GM23248 (cell line): ENCODE results near the gene ANKRD30B.

Source experiments
- EZH2 ChIP-seq: fragments of 200-600 bp; sonication (generic); IDR thresholded peaks from 2 replicates; pipeline ENCODE4 v1.6.1; 2018; ENCODE audit warnings: antibody characterized with exemption, mild to moderate bottlenecking; ENCODE audit not compliant: insufficient read depth, poor library complexity, severe bottlenecking
- EZH2phosphoT487 ChIP-seq: fragments of 200-600 bp; sonication (generic); IDR thresholded peaks from 2 replicates; pipeline ENCODE4 v1.6.1; 2018; ENCODE audit warnings: antibody characterized with exemption, moderate library complexity, mild to moderate bottlenecking, low read depth; ENCODE audit not compliant: insufficient read depth

DNA sequence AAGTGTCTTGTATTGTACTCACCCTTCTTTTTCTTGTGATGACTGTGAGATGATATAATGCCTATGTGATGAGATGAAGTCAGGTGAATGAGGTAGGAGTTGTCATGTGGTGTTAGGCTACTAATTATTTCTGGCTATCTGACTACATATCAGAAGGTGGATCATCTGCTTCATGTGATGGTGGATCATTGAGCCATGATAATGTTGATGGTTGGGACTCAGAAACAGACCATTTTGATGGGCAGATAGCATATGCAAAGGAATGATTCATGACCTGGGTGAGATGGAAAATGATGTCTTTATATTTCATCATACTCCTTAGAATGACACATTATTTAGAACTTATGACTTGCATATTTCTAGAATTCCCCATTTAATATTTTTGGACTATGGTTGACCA lies 19.5 kb downstream of the ANKRD30B start:
- TF ChIP-seq EZH2phosphoT487 (no peak), EZH2 (no peak)
